Measurements from ENCODE around the gene PEX11G. TPM values are rescaled to one million over a fixed set of nuclear protein-coding genes. Genes with fewer than 3 reads are reported as not detected.

Gene PEX11G
- total and polyA plus RNA-seq, 4 experiments from 2014 or later: 0.64 to 1.7 (median 0.68) TPM

GRCh38 chr19:7427944-7428343, 60.9 kb downstream of the PEX11G start:
- Histone ChIP-seq H3K27me3 (ENCODE audit: insufficient read depth, low read length) (no peaks in the 10 kb centered on the region), H3K27ac (ENCODE audit: low read depth, low read length) (peak overlapping the region; percentile 55), H3K4me1 (ENCODE audit: insufficient read depth, low read length) (peaks cover 5% of the 10 kb centered on the region), H3K36me3 (ENCODE audit: insufficient read depth, low read length) (peaks cover 32% of the 10 kb centered on the region), H3K4me3 (ENCODE audit: low read length in 2 of 2) (no peak overlapping the region), H3K9me3 (ENCODE audit: control insufficient read depth in 1 of 2, low read length in 2 of 2) (no peaks in the 10 kb centered on the region)
- Mint-ChIP-seq H3K9me3 (peaks cover 0 to 3% (median 0%) of the 10 kb centered on the region in 8 donors), H3K36me3 (peaks cover 11 to 40% of the 10 kb centered on the region in 2 donors), H3K4me1 (peaks cover 6 to 14% (median 7%) of the 10 kb centered on the region in 4 donors), H3K27me3 (no peaks in the 10 kb centered on the region), H3K27ac (peak overlapping the region; percentile 35 to 93 (median 88)), H3K4me3 (peak overlapping the region in 3 of 8 donors; percentile 5 to 67 (median 22))
- ChIA-PET CTCF (ENCODE audit: partially characterized antibody) (no interaction called here), POLR2A (ENCODE audit: partially characterized antibody) (interaction anchor here (1.3 kb wide), 1 partner anchor 11 kb away, joined by 3 read pairs; no protein-coding TSS in a partner anchor)
- no peak for DNase-seq
- intact Hi-C loops (cut with micrococcal nuclease): no loop called here

GRCh38 chr19:7426986-7427385, 61.8 kb downstream of the PEX11G start:
- peak in 3 of 5 donors; percentile 32 to 42 (median 34) for DNase-seq
- intact Hi-C loops (cut with micrococcal nuclease): no loop called here
- peak overlapping the region in 2 of 8 donors; percentile 53 to 57 for H3K4me3 Mint-ChIP-seq
- peak overlapping the region; percentile 23 to 93 (median 81) for H3K27ac Mint-ChIP-seq
- Histone ChIP-seq H3K4me3 (ENCODE audit: low read length in 2 of 2) (no peak overlapping the region), H3K27ac (ENCODE audit: low read depth, low read length) (peak overlapping the region; percentile 55), H3K9me3 (ENCODE audit: control insufficient read depth in 1 of 2, low read length in 2 of 2) (no peaks in the 10 kb centered on the region), H3K4me1 (ENCODE audit: insufficient read depth, low read length) (peaks cover 5% of the 10 kb centered on the region), H3K27me3 (ENCODE audit: insufficient read depth, low read length) (no peaks in the 10 kb centered on the region), H3K36me3 (ENCODE audit: insufficient read depth, low read length) (peaks cover 38% of the 10 kb centered on the region)
- ChIA-PET POLR2A (ENCODE audit: partially characterized antibody) (interaction anchor here (1.3 to 1.4 kb wide), 2 partner anchors 12 to 95 kb away, joined by 3 read pairs; partner anchors contain the start of gene MCOLN1), CTCF (ENCODE audit: partially characterized antibody) (no interaction called here)
- H3K4me1 Mint-ChIP-seq: peaks cover 9 to 18% (median 9%) of the 10 kb centered on the region in 4 donors
- H3K9me3 Mint-ChIP-seq: peaks cover 0 to 3% (median 0%) of the 10 kb centered on the region in 8 donors
- no peaks in the 10 kb centered on the region for H3K27me3 Mint-ChIP-seq
- H3K36me3 Mint-ChIP-seq: peaks cover 17 to 40% of the 10 kb centered on the region in 2 donors

Other genes with a start within 250 kb of the PEX11G start
- 1 to 10 TPM; 1.2 to 2.2 TPM for gene INSR, start 194.6 kb downstream of the PEX11G start, total RNA-seq
- under 1 TPM; 0.06 to 0.13 TPM for gene INSR, start 194.6 kb downstream of the PEX11G start, polyA plus RNA-seq
- gene ARHGEF18, start 140.1 kb downstream of the PEX11G start, total RNA-seq: 10 to 100 TPM; 82.3 to 83.8 TPM
- 10 to 100 TPM in 1 of 2 donors, 1 to 10 TPM in 1; 2.2 to 11.1 TPM for gene ARHGEF18, start 140.1 kb downstream of the PEX11G start, polyA plus RNA-seq
- 1 to 10 TPM; 8.4 to 8.7 TPM for gene ZNF358, start 27.1 kb upstream of the PEX11G start, total RNA-seq
- 1 to 10 TPM in 1 of 2 donors, not detected in 1; 1.6 TPM for gene ZNF358, start 27.1 kb upstream of the PEX11G start, polyA plus RNA-seq
- gene MCOLN1, start 33.6 kb upstream of the PEX11G start, total RNA-seq: 10 to 100 TPM; 14.1 to 14.9 TPM
- gene MCOLN1, start 33.6 kb upstream of the PEX11G start, polyA plus RNA-seq: 1 to 10 TPM; 8.0 to 9.1 TPM
- 100 to 1,000 TPM; 168 to 169 TPM for gene PNPLA6, start 46.7 kb upstream of the PEX11G start, total RNA-seq
- gene PNPLA6, start 46.7 kb upstream of the PEX11G start, polyA plus RNA-seq: 10 to 100 TPM in 1 of 2 donors, 1 to 10 TPM in 1; 4.7 to 14.1 TPM
- gene CAMSAP3, start 106.8 kb upstream of the PEX11G start, total RNA-seq: under 1 TPM; 0.15 to 0.19 TPM
- gene CAMSAP3, start 106.8 kb upstream of the PEX11G start, polyA plus RNA-seq: under 1 TPM in 1 of 2 donors, not detected in 1; 0.07 TPM
- 10 to 100 TPM; 75.6 to 77.2 TPM for gene XAB2, start 140.5 kb upstream of the PEX11G start, total RNA-seq
- gene XAB2, start 140.5 kb upstream of the PEX11G start, polyA plus RNA-seq: 1 to 10 TPM; 5.4 to 9.6 TPM
- gene PET100, start 140.8 kb upstream of the PEX11G start, total RNA-seq: 100 to 1,000 TPM; 120 to 144 TPM
- gene PET100, start 140.8 kb upstream of the PEX11G start, polyA plus RNA-seq: 100 to 1,000 TPM; 127 to 279 TPM
- gene PCP2, start 144.7 kb upstream of the PEX11G start, total RNA-seq: 1 to 10 TPM; 5.7 to 6.4 TPM
- 1 to 10 TPM in 1 of 2 donors, under 1 TPM in 1; 0.96 to 1.2 TPM for gene PCP2, start 144.7 kb upstream of the PEX11G start, polyA plus RNA-seq
- 100 to 1,000 TPM; 219 to 220 TPM for gene STXBP2, start 148.1 kb upstream of the PEX11G start, total RNA-seq
- 10 to 100 TPM; 73.1 to 88.8 TPM for gene STXBP2, start 148.1 kb upstream of the PEX11G start, polyA plus RNA-seq
- not detected for gene RETN, start 180.0 kb upstream of the PEX11G start, total RNA-seq
- under 1 TPM; 0.48 to 0.94 TPM for gene RETN, start 180.0 kb upstream of the PEX11G start, polyA plus RNA-seq
- gene MCEMP1, start 188.1 kb upstream of the PEX11G start, total RNA-seq: not detected
- not detected for gene MCEMP1, start 188.1 kb upstream of the PEX11G start, polyA plus RNA-seq
- 10 to 100 TPM; 60.7 to 62.1 TPM for gene TRAPPC5, start 191.8 kb upstream of the PEX11G start, total RNA-seq
- gene TRAPPC5, start 191.8 kb upstream of the PEX11G start, polyA plus RNA-seq: 100 to 1,000 TPM; 144 to 153 TPM
- not detected for gene FCER2, start 213.1 kb upstream of the PEX11G start, total RNA-seq
- under 1 TPM in 1 of 2 donors, not detected in 1; 0.93 TPM for gene FCER2, start 213.1 kb upstream of the PEX11G start, polyA plus RNA-seq
- not detected for gene CLEC4G, start 243.1 kb upstream of the PEX11G start, total RNA-seq
- not detected for gene CLEC4G, start 243.1 kb upstream of the PEX11G start, polyA plus RNA-seq